Mesothelial cell of epicardium (in vitro differentiated cells): ENCODE results near the gene ZSCAN5B. TPM values are rescaled to one million over a fixed set of nuclear protein-coding genes. Genes with fewer than 3 reads are reported as not detected.

Source experiments
- DNase-seq, 2 experiments: peaks; one replicate each; pipeline ENCODE4 v3.0.0; 2021; ENCODE audit warnings: low spot score in 2 of 2; ENCODE audit not compliant: unreplicated experiment in 2 of 2
- H3K27ac Mint-ChIP-seq: 2 replicates; pipeline ENCODE4 v1.8.0; 2021; ENCODE audit warnings: mixed read lengths
- H3K27me3 Mint-ChIP-seq: 2 replicates; pipeline ENCODE4 v1.8.0; 2021; ENCODE audit warnings: low read depth, mixed read lengths
- H3K36me3 Mint-ChIP-seq: 2 replicates; pipeline ENCODE4 v1.8.0; 2021; ENCODE audit warnings: mixed read lengths
- H3K4me1 Mint-ChIP-seq: 2 replicates; pipeline ENCODE4 v1.8.0; 2021; ENCODE audit warnings: mixed read lengths
- H3K4me3 Mint-ChIP-seq: 2 replicates; pipeline ENCODE4 v1.8.0; 2021; ENCODE audit warnings: mild to moderate bottlenecking, moderate library complexity, mixed read lengths
- H3K9me3 Mint-ChIP-seq: 2 replicates; pipeline ENCODE4 v1.8.0; 2021; ENCODE audit warnings: mixed read lengths
- total RNA-seq: library from RNA; stranded (reverse); gene quantifications from 3 replicates; pipeline ENCODE4 v1.2.1, GENCODE V29; 2021
- TF ChIP-seq, protein P1 (sequence below): fragments of 200-600 bp; sonication (generic); IDR thresholded peaks from one replicate; pipeline ENCODE4 v1.5.0; 2021; ENCODE audit warnings: antibody characterized with exemption; ENCODE audit not compliant: unreplicated experiment

The ZSCAN5B gene
- total RNA-seq, 1 donor from 2014 or later, result 0.13 TPM

DNA sequence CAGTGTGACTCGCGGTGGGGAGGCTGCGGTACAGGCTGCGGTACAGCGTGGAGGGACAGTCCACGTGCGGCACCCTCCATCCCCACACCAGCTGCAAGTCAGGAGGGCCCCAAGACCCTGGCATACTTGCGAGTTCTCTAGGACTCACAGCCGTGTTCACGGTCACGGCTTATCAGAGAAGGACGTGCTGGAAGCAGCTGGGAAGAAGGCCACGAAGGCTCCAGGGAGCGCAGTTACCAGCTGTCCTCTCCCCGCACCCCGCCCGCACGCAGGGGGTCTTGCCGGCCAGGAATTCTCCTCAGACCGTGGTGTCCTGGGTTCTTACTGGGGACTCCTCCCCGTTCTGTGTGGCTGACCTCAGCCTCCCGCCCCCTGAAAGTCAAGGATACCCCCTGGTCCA, 50.3 kb downstream of the ZSCAN5B start:
- no peak for DNase-seq
- no peaks in the 10 kb centered on the region for H3K27me3 Mint-ChIP-seq
- no peak overlapping the region for H3K4me3 Mint-ChIP-seq
- H3K36me3 Mint-ChIP-seq, result peaks cover 20% of the 10 kb centered on the region
- peaks cover 12% of the 10 kb centered on the region for H3K4me1 Mint-ChIP-seq
- TF ChIP-seq, protein P1, sequence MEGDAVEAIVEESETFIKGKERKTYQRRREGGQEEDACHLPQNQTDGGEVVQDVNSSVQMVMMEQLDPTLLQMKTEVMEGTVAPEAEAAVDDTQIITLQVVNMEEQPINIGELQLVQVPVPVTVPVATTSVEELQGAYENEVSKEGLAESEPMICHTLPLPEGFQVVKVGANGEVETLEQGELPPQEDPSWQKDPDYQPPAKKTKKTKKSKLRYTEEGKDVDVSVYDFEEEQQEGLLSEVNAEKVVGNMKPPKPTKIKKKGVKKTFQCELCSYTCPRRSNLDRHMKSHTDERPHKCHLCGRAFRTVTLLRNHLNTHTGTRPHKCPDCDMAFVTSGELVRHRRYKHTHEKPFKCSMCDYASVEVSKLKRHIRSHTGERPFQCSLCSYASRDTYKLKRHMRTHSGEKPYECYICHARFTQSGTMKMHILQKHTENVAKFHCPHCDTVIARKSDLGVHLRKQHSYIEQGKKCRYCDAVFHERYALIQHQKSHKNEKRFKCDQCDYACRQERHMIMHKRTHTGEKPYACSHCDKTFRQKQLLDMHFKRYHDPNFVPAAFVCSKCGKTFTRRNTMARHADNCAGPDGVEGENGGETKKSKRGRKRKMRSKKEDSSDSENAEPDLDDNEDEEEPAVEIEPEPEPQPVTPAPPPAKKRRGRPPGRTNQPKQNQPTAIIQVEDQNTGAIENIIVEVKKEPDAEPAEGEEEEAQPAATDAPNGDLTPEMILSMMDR, result no peak
- H3K9me3 Mint-ChIP-seq, result no peaks in the 10 kb centered on the region
- no peak overlapping the region for H3K27ac Mint-ChIP-seq

DNA sequence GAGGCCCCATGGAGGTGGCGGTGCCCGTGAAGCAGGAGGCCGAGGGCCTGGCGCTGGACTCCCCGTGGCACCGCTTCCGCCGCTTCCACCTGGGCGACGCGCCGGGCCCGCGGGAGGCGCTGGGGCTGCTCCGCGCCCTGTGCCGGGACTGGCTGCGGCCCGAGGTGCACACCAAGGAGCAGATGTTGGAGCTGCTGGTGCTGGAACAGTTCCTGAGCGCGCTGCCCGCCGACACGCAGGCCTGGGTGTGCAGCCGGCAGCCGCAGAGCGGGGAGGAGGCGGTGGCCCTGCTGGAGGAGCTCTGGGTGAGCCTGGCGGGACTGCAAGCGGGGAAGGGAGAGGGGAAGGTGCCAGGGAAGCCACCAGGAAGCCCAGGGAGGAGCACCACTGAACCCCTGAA, 50.7 kb downstream of the ZSCAN5B start:
- H3K27me3 Mint-ChIP-seq, result no peaks in the 10 kb centered on the region

DNA sequence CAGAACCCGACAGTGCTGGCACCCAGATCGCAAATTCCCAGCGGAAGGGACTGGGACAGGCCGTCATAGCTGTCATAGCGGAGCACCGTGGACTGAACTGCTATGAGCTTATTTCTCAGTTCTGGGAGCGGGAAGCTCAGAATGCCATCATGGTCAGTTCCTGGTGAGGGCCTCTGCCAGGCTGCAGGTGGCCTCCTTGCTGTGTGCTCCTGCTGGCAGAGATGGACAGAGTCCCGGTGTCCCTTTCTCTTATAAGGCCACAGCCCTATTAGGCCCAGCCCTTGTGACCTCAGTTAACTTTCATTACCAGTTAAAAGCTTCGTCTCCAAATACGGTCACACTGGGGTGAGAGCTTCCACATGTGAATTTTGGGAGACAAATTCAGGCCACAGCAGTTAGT, 51.9 kb downstream of the ZSCAN5B start:
- no peak for DNase-seq
- Mint-ChIP-seq H3K4me3 (no peak overlapping the region), H3K4me1 (peaks cover 19% of the 10 kb centered on the region), H3K9me3 (no peaks in the 10 kb centered on the region), H3K36me3 (peaks cover 20% of the 10 kb centered on the region), H3K27me3 (no peaks in the 10 kb centered on the region), H3K27ac (no peak overlapping the region)
- TF ChIP-seq, protein P1, result no peak

More for the DNA sequence above, 50.7 kb downstream of the ZSCAN5B start:
- no peak for DNase-seq
- TF ChIP-seq, protein P1, result no peak
- peaks cover 20% of the 10 kb centered on the region for H3K36me3 Mint-ChIP-seq
- no peak overlapping the region for H3K27ac Mint-ChIP-seq
- peaks cover 16% of the 10 kb centered on the region for H3K4me1 Mint-ChIP-seq
- no peaks in the 10 kb centered on the region for H3K9me3 Mint-ChIP-seq
- H3K4me3 Mint-ChIP-seq, result no peak overlapping the region

DNA sequence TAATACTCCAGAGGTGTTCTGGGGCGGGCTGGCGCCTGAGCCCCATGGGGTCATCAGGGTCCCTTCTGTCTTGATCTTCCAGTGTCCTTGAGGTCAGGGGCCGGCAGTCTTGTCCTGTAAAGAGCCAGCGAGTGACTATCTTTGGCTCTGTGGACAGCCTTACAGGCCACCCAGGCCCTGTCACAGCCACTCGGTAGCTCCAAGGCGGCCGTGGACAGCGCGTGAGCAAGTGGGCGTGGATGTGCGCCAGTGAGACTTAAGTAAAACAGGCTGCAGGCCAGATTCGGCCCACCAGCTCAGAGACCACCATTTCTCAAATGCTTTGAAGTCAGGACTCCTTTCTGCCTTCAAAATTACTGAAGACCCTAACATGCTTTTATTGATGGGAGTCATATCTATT, 52.8 kb downstream of the ZSCAN5B start:
- Mint-ChIP-seq H3K9me3 (no peaks in the 10 kb centered on the region), H3K4me3 (no peak overlapping the region), H3K4me1 (peaks cover 26% of the 10 kb centered on the region), H3K27ac (no peak overlapping the region), H3K27me3 (no peaks in the 10 kb centered on the region), H3K36me3 (peaks cover 14% of the 10 kb centered on the region)
- DNase-seq, result no peak
- TF ChIP-seq, protein P1, result no peak

DNA sequence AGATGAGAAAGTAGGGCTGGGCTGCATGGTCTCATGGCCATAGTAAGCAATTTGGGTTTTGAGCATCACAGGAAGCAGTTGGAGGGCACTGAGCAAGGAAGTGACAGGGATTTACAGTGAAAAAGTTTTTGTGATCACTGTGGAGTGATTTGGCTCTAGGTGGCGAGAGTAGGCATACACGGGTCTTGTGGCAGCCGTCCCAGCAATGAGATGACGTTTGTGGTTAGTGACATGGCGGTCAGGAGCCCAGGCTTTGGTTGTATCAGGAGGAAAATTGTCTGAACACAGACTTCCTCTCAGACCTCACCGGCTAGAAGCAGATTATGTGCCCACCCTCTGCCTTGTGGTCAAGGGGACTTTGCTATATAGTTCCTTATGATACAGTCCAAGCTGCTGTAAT, 53.2 kb downstream of the ZSCAN5B start:
- TF ChIP-seq, protein P1, result no peak
- Mint-ChIP-seq H3K36me3 (peaks cover 10% of the 10 kb centered on the region), H3K9me3 (no peaks in the 10 kb centered on the region), H3K27me3 (no peaks in the 10 kb centered on the region), H3K4me1 (peaks cover 29% of the 10 kb centered on the region), H3K27ac (no peak overlapping the region), H3K4me3 (no peak overlapping the region)
- DNase-seq, result no peak

DNA sequence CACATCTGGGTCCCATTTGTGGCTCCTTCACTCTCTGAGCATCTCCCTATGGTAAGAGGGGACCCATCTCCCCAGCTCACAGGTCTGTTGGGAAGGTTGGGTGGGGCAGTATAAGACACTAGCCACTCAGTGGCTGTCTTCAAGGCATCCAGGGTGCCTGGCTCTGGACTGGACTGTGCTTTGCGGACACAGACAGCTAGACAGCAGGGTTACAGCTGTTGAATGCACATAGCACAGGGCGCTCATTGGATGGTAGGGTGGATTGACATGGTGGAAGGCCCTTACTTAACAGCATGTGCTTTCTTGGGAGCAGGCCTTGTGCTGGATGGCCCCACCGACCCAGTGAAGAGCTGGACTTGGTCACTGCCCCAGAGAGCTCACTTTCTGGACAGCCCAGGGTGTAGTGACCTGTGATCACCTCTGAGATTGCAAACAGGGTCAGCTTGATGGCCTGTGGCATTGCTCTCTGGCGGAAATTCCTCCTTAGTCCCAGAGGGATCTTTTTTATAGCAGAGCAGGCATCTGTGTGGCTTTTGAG, 54.6 kb downstream of the ZSCAN5B start:
- H3K27me3 Mint-ChIP-seq, result no peaks in the 10 kb centered on the region
- peaks cover 29% of the 10 kb centered on the region for H3K4me1 Mint-ChIP-seq
- TF ChIP-seq, protein P1, result no peak
- peak overlapping the region; percentile 85 for H3K27ac Mint-ChIP-seq
- H3K4me3 Mint-ChIP-seq, result peak overlapping the region; percentile 22
- DNase-seq, result no peak
- H3K36me3 Mint-ChIP-seq, result peaks cover 1% of the 10 kb centered on the region
- no peaks in the 10 kb centered on the region for H3K9me3 Mint-ChIP-seq
